ENCODE data around the gene HCFC1.

The HCFC1 gene

DNA sequence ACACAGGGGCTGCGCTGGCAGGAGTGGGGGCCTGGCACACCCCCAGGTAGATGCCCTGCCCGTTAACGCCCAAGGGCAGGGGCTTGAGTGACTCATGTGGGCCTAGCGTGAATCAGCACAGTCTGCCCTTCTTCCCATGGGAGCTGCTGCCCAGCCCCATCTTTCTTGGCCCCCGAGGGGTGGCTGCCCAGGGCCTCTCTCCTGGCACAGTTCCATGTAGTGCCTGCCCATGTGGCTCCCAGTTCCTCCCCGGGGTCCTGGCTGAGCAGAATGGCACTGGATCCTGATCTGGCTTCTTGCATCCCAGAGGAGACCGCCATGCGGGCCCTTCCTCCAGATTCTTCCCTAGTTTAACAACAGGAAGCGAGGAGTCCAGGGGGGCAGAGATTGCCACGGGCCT is 69.2 kb downstream of the HCFC1 start:
- DNase-seq (ENCODE audit: low read depth) = no peak

- no peak for DNase-seq (ENCODE audit: low read depth)
These were observed 69.9 kb downstream of the HCFC1 start for GRCh38 chrX:153901753-153902140.

DNA sequence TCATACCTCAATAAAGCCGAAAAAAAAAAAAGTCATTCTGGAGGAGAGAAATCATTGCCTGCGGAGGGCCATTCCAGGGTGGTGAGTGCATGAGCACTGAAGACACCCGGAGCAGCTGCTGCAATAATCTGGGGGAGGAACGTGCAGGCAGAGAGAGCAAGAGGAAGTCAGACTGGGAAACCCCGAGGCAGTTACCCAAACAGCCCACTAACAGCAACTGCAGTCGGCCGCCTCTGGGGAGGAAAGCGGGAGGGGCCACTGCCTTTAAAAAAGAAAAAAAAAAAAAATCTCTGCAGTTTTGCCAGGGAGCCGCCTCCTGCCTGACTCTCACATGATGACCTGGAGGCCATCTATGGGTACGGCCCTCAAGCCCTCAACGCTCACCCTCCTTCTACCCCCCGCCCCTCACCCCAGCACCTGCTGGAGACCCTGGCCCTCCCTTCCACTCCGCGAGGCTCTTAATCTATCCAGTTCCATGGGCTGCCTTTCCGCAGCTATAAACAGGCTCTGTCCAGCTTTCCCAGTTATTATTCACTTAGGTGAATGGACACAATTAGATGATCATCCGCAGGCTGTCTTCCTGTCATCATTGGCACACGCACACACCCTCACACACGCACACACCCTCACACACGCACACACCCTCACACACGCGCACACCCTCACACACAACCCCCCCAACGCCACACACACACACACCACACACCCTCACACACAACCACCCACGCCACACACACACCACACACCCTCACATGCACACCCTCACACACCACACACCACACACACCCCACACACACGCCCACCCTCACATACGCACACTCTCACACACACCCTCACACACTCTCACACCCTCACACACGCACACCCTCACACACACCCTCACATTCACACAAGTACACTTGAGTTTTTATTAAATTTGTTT is 70.5 kb downstream of the HCFC1 start:
- peak; percentile 51 for DNase-seq (ENCODE audit: low read depth)

GRCh38 chrX:153897899-153898298 is 73.7 kb downstream of the HCFC1 start:
- no peak for DNase-seq (ENCODE audit: low read depth)
